ENCODE data around the gene SH3GL3.

Gene SH3GL3

DNA sequence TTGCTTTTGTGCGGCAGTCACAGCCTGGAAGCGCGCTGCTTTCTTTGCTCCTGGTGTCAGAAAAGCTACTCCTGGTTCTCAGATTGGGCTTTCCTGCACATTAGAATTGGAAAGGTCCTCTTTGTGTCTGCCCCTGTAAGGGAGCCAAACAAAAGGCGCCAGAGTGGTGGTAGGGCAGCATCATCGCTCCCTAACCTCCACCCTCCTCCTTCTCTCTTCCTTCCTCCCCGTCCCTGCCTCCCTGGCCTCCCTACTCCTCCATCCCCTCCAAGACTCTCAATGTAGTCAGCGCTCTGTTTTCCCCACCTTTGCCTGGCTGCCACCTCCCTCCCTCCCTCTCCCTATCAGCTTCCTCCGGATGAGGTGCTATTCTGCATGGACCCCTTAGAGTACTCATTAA lies 65.3 kb downstream of the SH3GL3 start:
- DNase-seq: no peak

DNA sequence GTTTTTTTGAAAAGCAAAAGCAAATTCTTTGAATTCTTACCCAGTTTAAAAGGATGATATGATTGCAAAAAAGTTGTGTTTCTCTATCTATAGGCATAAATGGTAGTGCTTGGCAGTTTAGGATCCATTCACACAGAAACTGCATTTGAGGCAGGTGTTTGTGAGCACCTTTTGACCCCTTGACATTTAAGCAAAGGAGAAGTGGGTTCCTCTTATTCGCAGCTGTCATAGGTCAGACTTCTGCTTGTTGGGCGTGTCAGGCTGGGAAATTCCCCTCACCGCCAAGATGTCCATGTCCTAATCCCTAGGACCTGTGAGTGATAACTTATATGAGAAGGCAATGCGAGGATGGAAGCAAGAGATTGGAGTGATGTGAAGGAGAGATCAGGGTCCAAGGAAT lies 67.4 kb downstream of the SH3GL3 start:
- no peak for DNase-seq

DNA sequence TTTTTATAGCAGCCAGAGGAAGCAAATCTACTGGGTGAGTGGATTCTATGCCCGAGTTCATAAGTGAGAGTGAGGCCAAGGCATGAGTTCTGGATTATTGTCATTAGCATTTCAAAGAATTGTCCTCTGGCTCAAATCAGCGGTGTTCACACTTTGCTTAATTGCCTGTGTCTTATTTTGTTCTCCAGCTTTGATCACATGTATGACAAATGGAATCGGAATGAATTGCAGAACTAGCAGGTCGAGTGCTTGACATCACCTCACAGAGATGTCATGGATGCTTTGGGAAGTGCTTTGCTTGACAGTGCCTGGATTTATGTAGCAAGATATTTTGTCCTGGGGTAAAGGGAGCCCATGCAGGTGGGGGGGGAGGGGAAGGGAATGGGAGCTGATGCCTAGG lies 68.0 kb downstream of the SH3GL3 start:
- DNase-seq: no peak

GRCh38 chr15:83516935-83517334 lies 69.8 kb downstream of the SH3GL3 start:
- no peak for DNase-seq

DNA sequence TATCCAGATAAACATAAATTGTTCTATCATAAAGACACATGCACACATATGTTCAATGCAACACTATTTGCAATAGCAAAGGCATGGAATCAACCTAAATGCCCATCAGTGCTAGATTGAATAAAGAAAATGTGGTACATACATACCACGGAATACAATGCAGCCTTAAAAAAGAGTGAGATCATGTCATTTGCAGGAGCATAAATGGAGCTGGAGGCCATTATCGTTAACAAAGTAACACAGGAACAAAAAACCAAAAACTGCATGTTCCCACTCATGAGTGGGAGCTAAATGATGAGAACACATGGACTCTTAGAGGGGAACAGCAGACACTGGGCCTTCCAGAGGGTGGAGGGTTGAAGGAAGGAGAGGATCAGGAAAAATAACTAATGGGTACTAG lies 79.2 kb downstream of the SH3GL3 start:
- DNase-seq: no peak

GRCh38 chr15:83533410-83533962 lies 86.3 kb downstream of the SH3GL3 start:
- no peak for DNase-seq

DNA sequence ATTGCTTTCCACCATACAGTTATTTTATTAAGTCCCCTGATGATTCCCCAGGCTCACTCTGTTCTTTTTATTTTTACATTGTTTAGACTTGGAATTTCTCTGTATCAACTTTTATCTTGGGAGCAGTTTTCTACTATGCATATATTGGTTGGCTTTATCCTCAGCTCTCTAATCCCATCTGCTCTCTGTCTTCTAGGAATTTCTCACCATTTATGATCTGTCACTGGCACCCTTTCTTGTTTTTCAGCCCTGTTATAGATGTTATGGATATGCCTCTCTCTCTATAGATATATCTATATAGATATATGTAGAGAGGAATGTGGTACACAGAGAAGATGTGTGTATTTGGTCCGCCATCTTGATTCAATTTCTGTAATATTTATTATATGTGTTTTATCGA lies 90.5 kb downstream of the SH3GL3 start:
- DNase-seq: no peak

DNA sequence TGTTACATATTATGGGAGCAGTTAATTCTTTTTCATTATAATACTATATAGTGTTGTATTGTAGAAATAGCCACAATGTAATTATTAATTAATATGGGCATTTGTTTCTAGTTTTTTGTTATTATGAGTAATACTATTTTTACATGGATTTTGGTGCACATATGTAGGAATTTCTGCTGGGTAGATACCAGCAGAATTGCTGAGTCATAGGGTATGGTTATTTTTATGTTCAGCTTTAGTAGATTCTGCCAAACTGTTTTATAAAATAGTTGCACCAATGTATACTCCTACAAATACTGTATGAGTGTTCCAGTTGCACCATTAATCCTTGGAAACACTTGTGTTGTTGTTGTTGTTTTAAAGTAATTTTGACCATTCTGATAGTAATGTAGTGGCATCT lies 91.5 kb downstream of the SH3GL3 start:
- DNase-seq: no peak

DNA sequence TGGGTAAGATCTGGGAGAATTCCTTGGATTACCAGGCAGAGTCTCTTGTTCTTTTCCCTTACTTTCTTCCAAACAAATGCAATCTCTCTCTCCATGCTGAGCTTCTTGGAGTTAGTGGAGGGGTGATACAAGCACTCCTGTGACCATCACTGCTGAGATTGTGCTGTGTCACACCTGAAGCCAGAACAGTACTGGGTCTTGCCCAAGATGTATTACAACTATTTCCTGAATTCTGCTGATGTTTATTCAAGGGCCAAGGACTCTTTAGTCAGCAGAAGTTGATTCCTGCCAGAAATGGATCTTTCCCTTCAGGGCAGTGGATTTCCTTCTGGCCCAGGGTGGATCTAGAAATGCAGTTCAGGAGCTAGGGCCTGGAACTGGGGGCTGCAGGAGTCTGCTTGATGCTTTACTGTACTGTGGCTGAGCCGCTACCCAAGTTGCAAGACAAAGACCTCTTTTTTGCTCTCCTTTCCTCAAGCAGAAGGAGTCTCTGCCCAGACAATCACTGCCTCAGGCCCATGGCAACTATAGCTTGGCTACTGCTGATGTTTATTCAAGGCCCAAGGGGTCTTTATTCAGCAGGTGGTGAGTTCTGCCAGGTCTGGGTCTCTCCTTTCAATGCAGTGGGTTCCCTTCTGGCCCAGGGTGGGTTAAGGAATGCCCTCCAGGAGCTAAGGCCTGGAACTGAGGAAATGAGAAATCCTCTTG lies 98.8 kb downstream of the SH3GL3 start:
- DNase-seq: peak; percentile 34

DNA sequence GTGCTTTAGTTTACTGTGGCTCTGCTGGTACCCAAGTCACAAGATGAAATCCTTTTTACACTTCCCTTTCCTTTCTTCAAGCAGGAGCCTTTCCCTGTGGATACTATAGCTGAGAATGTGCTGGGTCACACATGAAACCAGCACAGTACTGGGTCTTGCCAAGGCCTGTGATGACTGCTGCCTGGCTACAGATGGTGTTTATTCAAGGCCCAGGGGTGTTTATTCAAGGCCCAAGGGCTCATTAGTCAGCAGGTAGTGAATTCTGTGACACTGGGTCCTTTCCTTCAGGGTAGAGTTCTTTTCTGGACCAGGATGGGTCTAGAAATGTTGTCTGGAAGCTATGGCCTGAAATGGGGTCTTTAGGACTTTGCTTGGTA lies 99.4 kb downstream of the SH3GL3 start:
- no peak for DNase-seq

- no peak for DNase-seq
Measured at GRCh38 chr15:83547168-83547567, 100.0 kb downstream of the SH3GL3 start.

GRCh38 chr15:83549623-83550022 lies 102.5 kb downstream of the SH3GL3 start:
- DNase-seq: no peak

GRCh38 chr15:83554558-83554957 lies 107.4 kb downstream of the SH3GL3 start:
- DNase-seq: no peak

GRCh38 chr15:83555383-83555782 lies 108.2 kb downstream of the SH3GL3 start:
- DNase-seq: no peak

GRCh38 chr15:83556068-83556467 lies 108.9 kb downstream of the SH3GL3 start:
- DNase-seq: no peak

DNA sequence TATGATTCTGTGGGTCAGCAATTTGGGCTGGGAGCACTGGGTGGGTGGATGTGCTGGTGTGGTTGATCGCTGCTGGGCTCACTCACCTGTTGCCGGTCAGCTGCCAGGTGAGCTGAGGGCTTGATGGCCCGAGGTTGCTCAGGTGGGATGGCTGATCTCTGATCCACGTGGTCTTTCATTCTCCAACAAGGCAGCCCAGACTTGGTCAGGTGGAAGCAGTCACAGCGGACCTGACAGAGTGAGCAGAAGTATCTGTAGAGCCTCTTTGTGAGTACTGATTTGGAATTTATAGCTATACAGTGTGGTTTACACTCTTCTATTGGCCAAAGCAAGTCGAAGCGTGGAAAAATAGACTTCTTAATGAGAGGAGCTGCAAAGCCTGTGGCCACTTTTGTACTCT lies 109.6 kb downstream of the SH3GL3 start:
- no peak for DNase-seq

GRCh38 chr15:83558146-83558545 lies 111.0 kb downstream of the SH3GL3 start:
- DNase-seq: no peak

DNA sequence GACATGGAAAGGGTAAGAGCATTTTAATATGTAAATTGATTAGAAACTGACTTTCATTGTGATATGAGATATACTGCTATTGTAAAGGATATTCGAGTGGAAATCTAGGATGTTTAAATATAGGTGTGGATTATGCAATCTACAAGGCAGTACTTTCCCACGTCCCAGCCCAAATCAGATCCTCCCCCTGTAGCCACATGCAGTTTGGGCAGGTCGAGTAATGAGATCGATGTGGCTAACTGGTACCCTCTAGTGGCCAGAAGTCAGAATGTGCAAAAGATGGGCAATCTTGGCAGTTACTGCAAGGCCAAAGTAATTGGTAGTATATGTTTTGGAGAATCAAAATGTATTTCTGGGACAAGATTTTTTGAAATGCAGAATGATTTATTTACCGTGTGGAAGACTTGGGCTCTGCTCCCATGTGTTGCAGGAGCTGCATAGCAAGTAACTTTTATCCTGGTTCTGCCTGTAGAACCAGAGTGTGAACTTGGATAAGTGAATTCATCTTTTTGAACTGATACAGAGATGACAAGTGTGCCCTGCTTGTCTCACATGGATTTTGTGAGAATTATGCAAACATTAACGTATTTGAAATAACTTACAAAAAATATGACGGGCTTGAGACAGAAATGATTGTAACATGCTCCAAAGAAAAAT lies 112.3 kb downstream of the SH3GL3 start:
- DNase-seq: peak; percentile 73

DNA sequence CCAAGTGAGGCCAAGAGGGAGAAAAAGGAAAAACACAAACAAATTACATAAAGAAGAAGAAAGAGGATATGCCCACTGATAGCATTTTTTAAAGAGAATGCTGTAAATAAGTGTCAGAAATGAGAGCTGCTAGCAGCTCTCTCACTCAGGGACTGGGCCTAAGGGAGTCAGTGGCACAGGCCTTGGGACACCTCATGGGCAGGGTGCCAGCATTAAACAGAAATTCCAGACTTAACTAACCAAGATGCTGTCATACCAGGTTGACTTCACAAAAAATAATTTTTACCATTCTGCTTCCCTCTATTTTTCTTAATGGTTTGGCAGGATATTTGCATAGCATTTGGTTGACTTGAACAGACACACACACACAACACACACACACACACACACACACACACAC lies 114.5 kb downstream of the SH3GL3 start:
- no peak for DNase-seq

GRCh38 chr15:83565138-83565537 lies 118.0 kb downstream of the SH3GL3 start:
- no peak for DNase-seq

- DNase-seq: no peak
Measured at GRCh38 chr15:83565553-83566159, 118.5 kb downstream of the SH3GL3 start.

DNA sequence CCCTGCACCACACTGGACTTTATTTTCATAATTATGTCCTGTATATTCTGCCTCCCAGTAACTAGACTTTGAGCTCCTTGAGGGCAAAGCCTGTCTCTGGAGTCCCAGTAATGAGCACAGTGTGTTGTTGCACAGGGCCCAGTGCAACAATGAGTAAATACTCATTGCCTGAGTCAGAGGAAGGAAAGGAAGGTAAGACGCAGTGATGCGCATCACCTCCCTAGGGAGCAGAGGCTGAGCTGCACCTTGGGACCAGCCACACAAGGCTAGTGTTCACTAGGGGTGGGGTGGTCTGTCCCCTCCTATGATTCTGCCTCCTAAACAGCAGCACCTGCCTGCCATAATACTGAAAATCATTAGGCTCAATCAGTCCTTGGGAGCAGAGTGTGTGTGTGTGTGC lies 120.2 kb downstream of the SH3GL3 start:
- DNase-seq: no peak

DNA sequence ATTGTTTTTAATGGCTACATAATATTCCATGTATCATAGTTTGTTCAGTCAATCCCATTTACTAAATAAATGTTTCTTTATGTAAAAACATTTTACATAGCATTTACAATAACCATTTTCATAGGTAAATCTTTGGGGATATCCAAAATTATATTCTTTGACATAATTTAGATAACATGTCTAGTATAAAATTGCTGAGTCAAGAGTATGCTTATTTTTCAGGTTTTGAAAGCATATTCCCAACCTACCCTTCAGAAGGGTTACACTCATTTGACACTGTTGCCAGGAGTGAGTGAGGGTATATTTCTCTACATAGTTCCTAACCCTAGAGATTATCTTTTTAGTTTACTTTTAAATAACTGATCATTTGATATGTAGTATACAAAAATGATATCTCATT lies 122.2 kb downstream of the SH3GL3 start:
- DNase-seq: no peak

GRCh38 chr15:83570756-83571155 lies 123.6 kb downstream of the SH3GL3 start:
- no peak for DNase-seq
